Neural cell (in vitro differentiated cells): ENCODE data around the gene CYP4F22. TPM values are rescaled to one million over a fixed set of nuclear protein-coding genes. Genes with fewer than 3 reads are reported as not detected.

ENCODE experiments used
- H2AFZ ChIP-seq: fragments of 200-600, 300-800 bp; sonication (generic), shearing (Covaris generic); 2 replicates; pipeline ENCODE4 v1.6.0; 2014; ENCODE audit warnings: low read depth, mild to moderate bottlenecking, antibody characterized with exemption, low read length, moderate library complexity
- H3F3A ChIP-seq: fragments of 200-600 bp; shearing (Covaris generic); 2 replicates; pipeline ENCODE4 v1.6.1; 2016; ENCODE audit warnings: mild to moderate bottlenecking, moderate library complexity, mixed read lengths, antibody characterized with exemption, low read length; ENCODE audit not compliant: insufficient read depth, poor library complexity, severe bottlenecking
- H3K27ac ChIP-seq: fragments of 200-600, 300-800 bp; sonication (generic), shearing (Covaris generic); 2 replicates; pipeline ENCODE4 v1.5.1; 2014; ENCODE audit warnings: mild to moderate bottlenecking, low read length, moderate library complexity
- H3K27me3 ChIP-seq: fragments of 300-800, 200-600 bp; sonication (generic), shearing (Covaris generic); 2 replicates; pipeline ENCODE4 v1.6.0; 2014; ENCODE audit warnings: mild to moderate bottlenecking, low read depth, low read length, moderate library complexity; ENCODE audit not compliant: insufficient read depth
- H3K36me3 ChIP-seq: fragments of 300-800, 200-600 bp; sonication (generic), shearing (Covaris generic); 2 replicates; pipeline ENCODE4 v1.5.1; 2014; ENCODE audit warnings: mild to moderate bottlenecking, antibody characterized with exemption, low read length, moderate library complexity; ENCODE audit not compliant: insufficient read depth
- H3K4me2 ChIP-seq: fragments of 300-800, 200-600 bp; sonication (generic), shearing (Covaris generic); 2 replicates; pipeline ENCODE4 v1.6.0; 2014; ENCODE audit warnings: mild to moderate bottlenecking, low read length
- H3K4me3 ChIP-seq: fragments of 300-800, 200-600 bp; sonication (generic), shearing (Covaris generic); 2 replicates; pipeline ENCODE4 v1.5.1; 2014; ENCODE audit warnings: mild to moderate bottlenecking, low read length, moderate library complexity
- H3K79me2 ChIP-seq: fragments of 200-600 bp; shearing (Covaris generic); replicated peaks from 2 replicates; pipeline ENCODE4 v1.6.0; 2014; ENCODE audit warnings: mild to moderate bottlenecking, low read length, moderate library complexity; ENCODE audit not compliant: insufficient read depth
- H3K9ac ChIP-seq: fragments of 300-800, 200-600 bp; sonication (generic), shearing (Covaris generic); 2 replicates; pipeline ENCODE4 v1.6.1; 2016; ENCODE audit warnings: mild to moderate bottlenecking, low read length, mixed read lengths
- H3K9me2 ChIP-seq: fragments of 200-600 bp; shearing (Covaris generic); 2 replicates; pipeline ENCODE4 v1.6.1; 2016; ENCODE audit warnings: mild to moderate bottlenecking, low read length, mixed read lengths; ENCODE audit not compliant: insufficient read depth
- H3K9me3 ChIP-seq: fragments of 200-600, 300-800 bp; sonication (generic), shearing (Covaris generic); 2 replicates; pipeline ENCODE4 v1.6.1; 2016; ENCODE audit warnings: mild to moderate bottlenecking, mixed run types, low read length, moderate library complexity, mixed read lengths
- H4K20me1 ChIP-seq: fragments of 200-600 bp; shearing (Covaris generic); 2 replicates; pipeline ENCODE4 v1.6.1; 2016; ENCODE audit warnings: mild to moderate bottlenecking, mixed run types; ENCODE audit not compliant: insufficient read depth
- EP300 ChIP-seq: fragments of 450-650 bp; conservative IDR thresholded peaks from 2 replicates; pipeline ENCODE4 v1.6.1; 2014; ENCODE audit warnings: antibody characterized with exemption, mild to moderate bottlenecking, moderate library complexity; ENCODE audit not compliant: poor library complexity, severe bottlenecking
- EZH2 ChIP-seq: fragments of 200-600, 300-800 bp; shearing (Covaris generic), sonication (generic); IDR thresholded peaks from 2 replicates; pipeline ENCODE4 v1.6.1; 2014; ENCODE audit warnings: antibody characterized with exemption, low read length, borderline replicate concordance, mild to moderate bottlenecking; ENCODE audit not compliant: insufficient read depth, poor library complexity, severe bottlenecking
- MXI1 ChIP-seq: fragments of 450-650 bp; conservative IDR thresholded peaks from 2 replicates; pipeline ENCODE4 v1.6.1; 2014; ENCODE audit warnings: antibody characterized with exemption, mild to moderate bottlenecking; ENCODE audit not compliant: poor library complexity, severe bottlenecking
- POLR2AphosphoS5 ChIP-seq: IDR thresholded peaks from 2 replicates; pipeline ENCODE4 v1.6.1; 2012
- RAD21 ChIP-seq: fragments of 450-650 bp; conservative IDR thresholded peaks from 2 replicates; pipeline ENCODE4 v1.6.1; 2014; ENCODE audit warnings: antibody characterized with exemption, mild to moderate bottlenecking, moderate library complexity
- REST ChIP-seq: IDR thresholded peaks from 2 replicates; pipeline ENCODE4 v1.6.1; 2012; ENCODE audit warnings: borderline replicate concordance
- SMC3 ChIP-seq: fragments of 450-650 bp; conservative IDR thresholded peaks from 2 replicates; pipeline ENCODE4 v1.6.1; 2014; ENCODE audit warnings: antibody characterized with exemption, mild to moderate bottlenecking, moderate library complexity; ENCODE audit not compliant: poor library complexity
- TAF1 ChIP-seq: IDR thresholded peaks from 2 replicates; pipeline ENCODE4 v1.6.1; 2012; ENCODE audit warnings: low read depth
- polyA plus RNA-seq: library from polyadenylated mRNA; depleted of rRNA; stranded (reverse); fragments of >200 nt; gene quantifications from 2 replicates; pipeline ENCODE4 v1.2.3, GENCODE V29; 2014
- TF ChIP-seq, protein P1 (sequence below): fragments of 450-650 bp; IDR thresholded peaks from 2 replicates; pipeline ENCODE4 v1.5.1; 2014; ENCODE audit warnings: antibody characterized with exemption, mild to moderate bottlenecking, moderate library complexity; ENCODE audit not compliant: poor library complexity, severe bottlenecking

CYP4F22 gene
- polyA plus RNA-seq, 1 donor from 2014 or later: not detected

DNA sequence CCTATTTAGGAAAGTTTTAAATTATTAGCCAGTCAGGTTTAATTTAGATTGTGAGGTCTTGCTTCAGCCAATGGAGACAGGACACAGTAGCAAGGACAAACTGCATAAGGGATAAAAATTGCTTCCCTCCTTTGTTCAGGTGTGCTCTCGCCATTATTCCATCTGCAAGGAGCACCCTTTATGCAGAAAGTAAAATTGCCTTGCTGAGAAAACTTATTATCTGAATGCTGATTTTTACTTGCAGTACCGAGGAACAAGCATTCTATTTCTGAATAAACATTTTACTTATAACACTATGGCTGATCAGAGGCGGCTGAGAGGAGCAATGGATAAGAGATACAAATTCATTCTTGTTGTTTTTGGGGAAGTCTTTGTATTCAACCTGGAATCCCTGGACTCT lies 8.0 kb downstream of the CYP4F22 start:
- H2AFZ ChIP-seq: no peak overlapping the region
- H3K4me2 ChIP-seq: no peak overlapping the region
- H3K4me3 ChIP-seq: no peak overlapping the region
- H3K9me2 ChIP-seq: no peaks in the 10 kb centered on the region
- no peaks in the 10 kb centered on the region for H3K79me2 ChIP-seq
- no peaks in the 10 kb centered on the region for H3K36me3 ChIP-seq
- H3K27ac ChIP-seq: no peak overlapping the region
- no peaks in the 10 kb centered on the region for H3K9me3 ChIP-seq
- no peaks in the 10 kb centered on the region for H3F3A ChIP-seq
- no peaks in the 10 kb centered on the region for H4K20me1 ChIP-seq
- H3K9ac ChIP-seq: no peak overlapping the region
- no peak for TF ChIP-seq REST
- no peak for TF ChIP-seq POLR2AphosphoS5
- TF ChIP-seq TAF1: no peak
- no peak for TF ChIP-seq EP300
- no peak for TF ChIP-seq EZH2
- TF ChIP-seq, protein P1, sequence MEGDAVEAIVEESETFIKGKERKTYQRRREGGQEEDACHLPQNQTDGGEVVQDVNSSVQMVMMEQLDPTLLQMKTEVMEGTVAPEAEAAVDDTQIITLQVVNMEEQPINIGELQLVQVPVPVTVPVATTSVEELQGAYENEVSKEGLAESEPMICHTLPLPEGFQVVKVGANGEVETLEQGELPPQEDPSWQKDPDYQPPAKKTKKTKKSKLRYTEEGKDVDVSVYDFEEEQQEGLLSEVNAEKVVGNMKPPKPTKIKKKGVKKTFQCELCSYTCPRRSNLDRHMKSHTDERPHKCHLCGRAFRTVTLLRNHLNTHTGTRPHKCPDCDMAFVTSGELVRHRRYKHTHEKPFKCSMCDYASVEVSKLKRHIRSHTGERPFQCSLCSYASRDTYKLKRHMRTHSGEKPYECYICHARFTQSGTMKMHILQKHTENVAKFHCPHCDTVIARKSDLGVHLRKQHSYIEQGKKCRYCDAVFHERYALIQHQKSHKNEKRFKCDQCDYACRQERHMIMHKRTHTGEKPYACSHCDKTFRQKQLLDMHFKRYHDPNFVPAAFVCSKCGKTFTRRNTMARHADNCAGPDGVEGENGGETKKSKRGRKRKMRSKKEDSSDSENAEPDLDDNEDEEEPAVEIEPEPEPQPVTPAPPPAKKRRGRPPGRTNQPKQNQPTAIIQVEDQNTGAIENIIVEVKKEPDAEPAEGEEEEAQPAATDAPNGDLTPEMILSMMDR: no peak
- no peak for TF ChIP-seq MXI1
- TF ChIP-seq RAD21: no peak
- TF ChIP-seq SMC3: no peak
- H3K27me3 ChIP-seq: no peaks in the 10 kb centered on the region

- Histone ChIP-seq H3K4me3 (no peak overlapping the region), H3K79me2 (no peaks in the 10 kb centered on the region), H3K27me3 (no peaks in the 10 kb centered on the region), H3K27ac (no peak overlapping the region), H2AFZ (no peak overlapping the region), H3K9me2 (no peaks in the 10 kb centered on the region), H3K4me2 (no peak overlapping the region), H3K36me3 (no peaks in the 10 kb centered on the region), H3K9me3 (no peaks in the 10 kb centered on the region), H3K9ac (no peak overlapping the region), H4K20me1 (no peaks in the 10 kb centered on the region), H3F3A (no peaks in the 10 kb centered on the region)
- no peak for TF ChIP-seq SMC3
- no peak for TF ChIP-seq RAD21
- no peak for TF ChIP-seq REST
- TF ChIP-seq TAF1: no peak
- no peak for TF ChIP-seq EP300
- TF ChIP-seq, protein P1: no peak
- TF ChIP-seq POLR2AphosphoS5: no peak
- no peak for TF ChIP-seq EZH2
- no peak for TF ChIP-seq MXI1
These were observed 9.5 kb downstream of the CYP4F22 start for GRCh38 chr19:15517778-15518177.
